NK-92 (cell line): ENCODE measurements around the gene AMELX.

Experiments used
- DNase-seq: peaks from one replicate; lab custom pipeline; 2025; ENCODE audit not compliant: unreplicated experiment; lab: John Stamatoyannopoulos, UW

AMELX gene

GRCh38 chrX:11305641-11306040 is 12.4 kb downstream of the AMELX start:
- DNase-seq, result no peak

DNA sequence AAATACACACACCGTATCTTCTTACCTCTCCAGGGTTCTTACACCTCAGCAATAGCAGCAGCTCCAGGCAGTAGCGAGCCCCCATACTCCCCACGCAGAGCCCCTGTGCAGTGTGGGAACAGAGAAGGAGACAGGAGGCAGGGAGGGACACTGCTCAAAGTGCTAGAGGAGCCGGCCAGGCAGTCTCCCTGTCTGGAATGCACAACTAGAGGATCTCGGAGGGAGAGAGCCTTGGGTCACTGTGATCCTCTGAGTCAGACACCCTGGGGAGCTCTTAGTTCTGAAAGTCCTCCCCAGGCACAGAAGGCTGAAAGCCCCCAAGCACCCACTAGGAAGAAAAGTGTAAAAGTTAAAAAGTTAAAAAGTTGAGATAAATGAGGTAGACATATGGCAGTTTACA is 16.0 kb downstream of the AMELX start:
- no peak for DNase-seq

DNA sequence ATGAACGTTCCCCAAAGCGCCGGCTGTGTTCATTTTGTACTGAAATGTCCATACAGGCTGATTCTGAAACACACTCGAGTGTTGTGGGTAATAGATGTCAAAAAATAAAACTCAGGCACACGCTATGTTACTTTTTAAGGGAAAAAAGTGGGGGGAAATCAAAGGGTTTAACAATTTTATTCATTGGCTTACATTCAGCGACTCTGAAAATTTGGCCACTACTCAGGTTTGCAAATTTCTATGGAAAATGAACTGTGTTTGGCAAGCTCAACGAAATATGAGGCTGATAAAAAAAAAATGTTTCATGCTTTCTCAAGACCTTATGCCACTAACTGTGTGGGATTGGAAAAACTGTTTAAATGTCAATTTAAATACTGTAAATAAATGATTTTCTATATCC is 18.5 kb downstream of the AMELX start:
- DNase-seq, result no peak

GRCh38 chrX:11319806-11320520 is 26.8 kb downstream of the AMELX start:
- no peak for DNase-seq

DNA sequence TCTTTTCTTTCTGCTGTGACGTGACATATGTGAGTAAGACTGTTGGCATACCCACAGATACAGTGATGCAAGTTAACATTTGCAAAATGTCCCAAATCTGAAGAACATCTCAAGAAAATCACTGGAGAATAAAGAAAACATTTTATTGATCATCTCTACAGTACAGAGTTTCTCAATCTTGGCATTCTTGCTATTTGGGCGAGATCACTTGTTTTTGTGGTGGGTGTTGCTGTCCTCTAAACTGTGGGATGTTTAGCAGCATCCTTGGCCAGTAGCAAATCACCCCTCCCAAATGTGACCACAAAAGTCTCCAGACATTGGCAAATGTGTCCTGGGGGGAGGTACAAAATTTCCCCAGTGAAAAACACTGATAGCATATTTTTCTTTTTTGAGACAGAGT is 28.8 kb downstream of the AMELX start:
- DNase-seq, result no peak

DNA sequence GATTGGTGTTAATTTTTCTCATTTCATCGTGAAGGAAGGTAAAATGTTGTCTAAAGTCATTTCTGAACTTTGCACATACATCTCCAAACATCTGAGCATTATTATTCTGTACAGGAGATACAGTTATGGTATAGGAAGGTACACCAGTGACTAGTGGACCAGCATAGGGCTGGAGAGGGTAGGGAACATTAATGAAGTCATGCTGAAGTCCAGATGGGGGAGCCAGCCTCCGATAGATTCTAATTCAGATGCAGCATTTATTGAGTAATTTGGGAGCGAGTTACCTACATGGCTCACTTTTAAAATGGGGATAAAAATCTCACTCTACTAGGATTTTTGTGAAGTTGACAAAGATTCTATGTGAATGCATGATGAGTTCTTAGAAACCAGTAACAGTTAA is 34.9 kb downstream of the AMELX start:
- DNase-seq, result no peak

GRCh38 chrX:11329021-11329420 is 35.8 kb downstream of the AMELX start:
- DNase-seq, result no peak

DNA sequence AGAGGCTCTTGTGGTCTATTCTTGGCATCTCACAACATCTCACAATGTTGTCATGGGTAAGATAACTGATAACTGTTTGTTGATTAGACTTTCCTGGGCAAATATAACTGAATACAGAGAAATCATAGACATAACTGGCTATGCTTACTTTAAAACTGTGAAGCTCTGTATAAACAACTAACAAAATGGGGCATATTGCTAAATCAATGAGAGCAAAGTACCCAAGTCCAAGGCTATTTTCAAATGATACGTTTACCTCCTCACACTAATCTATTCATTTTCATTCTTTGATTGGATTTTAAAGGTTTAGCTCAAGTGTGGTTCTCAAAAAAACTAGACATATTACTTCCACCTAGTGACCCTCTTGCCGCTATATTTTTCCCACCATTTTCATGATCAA is 38.6 kb downstream of the AMELX start:
- DNase-seq, result no peak

- no peak for DNase-seq
These were observed 41.0 kb downstream of the AMELX start for GRCh38 chrX:11334165-11334564.

- DNase-seq, result no peak
These were observed 43.0 kb downstream of the AMELX start for GRCh38 chrX:11336201-11336600.

GRCh38 chrX:11337292-11338009 is 44.2 kb downstream of the AMELX start:
- DNase-seq, result no peak

- DNase-seq, result no peak
These were observed 48.3 kb downstream of the AMELX start for GRCh38 chrX:11341274-11342201.

- DNase-seq, result no peak
These were observed 49.5 kb downstream of the AMELX start for GRCh38 chrX:11342673-11343072.

DNA sequence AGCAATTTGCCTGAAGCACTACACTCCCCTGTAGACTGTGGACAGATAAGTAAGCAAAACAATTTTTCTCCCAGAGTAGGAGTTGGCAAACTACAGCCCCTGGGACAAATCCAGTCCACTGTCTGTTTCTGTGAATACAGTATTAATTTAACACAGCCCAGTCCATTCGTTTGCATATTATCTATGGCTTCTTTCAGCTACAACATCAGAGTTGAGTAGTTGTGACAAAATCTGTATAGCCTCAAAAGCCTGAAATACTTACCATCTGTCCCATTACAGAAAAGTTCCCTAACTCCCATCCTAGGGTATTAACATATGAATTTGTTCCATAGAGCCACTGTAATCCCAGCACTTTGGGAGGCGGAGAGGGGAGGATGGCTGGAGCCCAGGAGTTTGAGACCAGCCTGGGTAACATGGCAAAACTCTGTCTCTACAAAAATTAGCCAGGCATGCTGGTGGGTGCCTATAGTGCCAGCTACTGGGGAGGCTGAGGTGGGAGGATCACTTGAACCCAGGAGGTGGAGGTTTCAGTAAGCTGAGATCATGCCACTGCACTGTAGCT is 53.0 kb downstream of the AMELX start:
- DNase-seq, result no peak

DNA sequence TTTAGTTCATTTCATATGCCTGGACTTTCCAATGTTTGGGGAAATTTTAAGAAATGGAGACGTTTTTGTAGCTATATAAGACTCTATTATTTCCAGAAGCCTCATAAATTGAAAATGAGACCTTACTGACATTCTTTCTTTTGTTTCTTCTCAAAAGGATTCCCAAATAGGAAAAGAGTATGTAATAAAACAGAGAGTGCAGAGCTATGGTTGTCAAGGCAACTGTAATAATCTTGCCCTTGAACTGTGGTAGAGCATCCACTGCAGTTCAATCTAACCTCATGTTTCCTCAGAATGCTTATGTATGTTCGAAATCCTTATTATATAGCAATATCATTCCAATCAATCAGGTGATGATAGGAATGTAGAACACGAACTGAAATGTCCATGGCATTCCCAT is 54.1 kb downstream of the AMELX start:
- no peak for DNase-seq

GRCh38 chrX:11349020-11349419 is 55.8 kb downstream of the AMELX start:
- DNase-seq, result no peak

GRCh38 chrX:11349661-11350337 is 56.6 kb downstream of the AMELX start:
- DNase-seq, result no peak
